ENCODE results near the gene ACOT7.

GRCh38 chr1:6334261-6334993, 59.1 kb downstream of the ACOT7 start:
- TF ChIP-seq, protein P1, sequence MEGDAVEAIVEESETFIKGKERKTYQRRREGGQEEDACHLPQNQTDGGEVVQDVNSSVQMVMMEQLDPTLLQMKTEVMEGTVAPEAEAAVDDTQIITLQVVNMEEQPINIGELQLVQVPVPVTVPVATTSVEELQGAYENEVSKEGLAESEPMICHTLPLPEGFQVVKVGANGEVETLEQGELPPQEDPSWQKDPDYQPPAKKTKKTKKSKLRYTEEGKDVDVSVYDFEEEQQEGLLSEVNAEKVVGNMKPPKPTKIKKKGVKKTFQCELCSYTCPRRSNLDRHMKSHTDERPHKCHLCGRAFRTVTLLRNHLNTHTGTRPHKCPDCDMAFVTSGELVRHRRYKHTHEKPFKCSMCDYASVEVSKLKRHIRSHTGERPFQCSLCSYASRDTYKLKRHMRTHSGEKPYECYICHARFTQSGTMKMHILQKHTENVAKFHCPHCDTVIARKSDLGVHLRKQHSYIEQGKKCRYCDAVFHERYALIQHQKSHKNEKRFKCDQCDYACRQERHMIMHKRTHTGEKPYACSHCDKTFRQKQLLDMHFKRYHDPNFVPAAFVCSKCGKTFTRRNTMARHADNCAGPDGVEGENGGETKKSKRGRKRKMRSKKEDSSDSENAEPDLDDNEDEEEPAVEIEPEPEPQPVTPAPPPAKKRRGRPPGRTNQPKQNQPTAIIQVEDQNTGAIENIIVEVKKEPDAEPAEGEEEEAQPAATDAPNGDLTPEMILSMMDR (IDR thresholded peaks at IDR 0.05) = no peak
- TF ChIP-seq POLR2A (IDR thresholded peaks at IDR 0.05) = no peak

All from esophagus squamous epithelium (tissue), 4 donors.